ENCODE results near the gene PGAM4. TPM values are rescaled to one million over a fixed set of nuclear protein-coding genes. Genes with fewer than 3 reads are reported as not detected.
"Not testable (repeated sequence)": the region's sequence is repeated elsewhere in the genome, so short reads cannot be mapped to it uniquely, and the experiment has no call there.

The PGAM4 gene
- total RNA-seq, 1 experiment from 2014 or later, result not detected

DNA sequence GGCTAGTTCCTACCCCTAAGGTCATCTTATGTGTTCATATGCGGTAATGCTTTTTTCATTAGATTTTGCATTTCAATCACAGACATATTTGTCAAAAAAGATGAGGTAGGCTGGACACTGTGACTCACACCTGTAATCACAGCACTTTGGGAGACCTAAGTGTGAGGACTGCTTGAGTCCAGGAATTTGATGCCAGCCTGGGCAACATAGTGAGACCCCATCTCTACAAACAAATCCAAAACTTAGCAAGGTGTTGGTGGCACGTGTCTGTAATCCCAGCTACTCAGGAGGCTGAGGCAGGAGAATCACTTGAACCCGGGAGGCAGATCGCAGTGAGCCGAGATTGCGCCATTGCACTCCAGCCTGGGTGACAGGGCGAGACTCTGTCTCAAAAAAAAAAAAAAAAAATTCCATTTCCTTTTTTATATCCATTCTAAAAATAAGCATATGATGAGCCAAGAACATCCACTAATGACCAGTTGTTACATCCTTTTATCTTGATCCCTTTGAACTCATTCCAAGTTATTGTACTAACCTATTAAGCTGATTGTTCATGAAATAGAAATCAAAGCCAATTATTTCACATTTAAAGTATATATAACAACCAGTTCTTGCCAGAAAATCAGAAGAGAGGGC lies 23.4 kb downstream of the PGAM4 start:
- peaks cover 19% of the 10 kb centered on the region for H3K4me1 ChIP-seq (ENCODE audit: control insufficient read depth, insufficient read depth, low read length)
- CTCF ChIA-PET, result no interaction called here
- H3K4me3 ChIP-seq (ENCODE audit: low read depth in 2 of 2, low read length in 2 of 2), result no peak overlapping the region
- no TSS peak for BruUV-seq (replicated peaks)
- H3K9me3 ChIP-seq (ENCODE audit: control insufficient read depth, insufficient read depth, low read depth, low read length), result no peaks in the 10 kb centered on the region
- no peaks in the 10 kb centered on the region for H3K36me3 ChIP-seq (ENCODE audit: control insufficient read depth, insufficient read depth, low read length)
- TF ChIP-seq, protein P1, sequence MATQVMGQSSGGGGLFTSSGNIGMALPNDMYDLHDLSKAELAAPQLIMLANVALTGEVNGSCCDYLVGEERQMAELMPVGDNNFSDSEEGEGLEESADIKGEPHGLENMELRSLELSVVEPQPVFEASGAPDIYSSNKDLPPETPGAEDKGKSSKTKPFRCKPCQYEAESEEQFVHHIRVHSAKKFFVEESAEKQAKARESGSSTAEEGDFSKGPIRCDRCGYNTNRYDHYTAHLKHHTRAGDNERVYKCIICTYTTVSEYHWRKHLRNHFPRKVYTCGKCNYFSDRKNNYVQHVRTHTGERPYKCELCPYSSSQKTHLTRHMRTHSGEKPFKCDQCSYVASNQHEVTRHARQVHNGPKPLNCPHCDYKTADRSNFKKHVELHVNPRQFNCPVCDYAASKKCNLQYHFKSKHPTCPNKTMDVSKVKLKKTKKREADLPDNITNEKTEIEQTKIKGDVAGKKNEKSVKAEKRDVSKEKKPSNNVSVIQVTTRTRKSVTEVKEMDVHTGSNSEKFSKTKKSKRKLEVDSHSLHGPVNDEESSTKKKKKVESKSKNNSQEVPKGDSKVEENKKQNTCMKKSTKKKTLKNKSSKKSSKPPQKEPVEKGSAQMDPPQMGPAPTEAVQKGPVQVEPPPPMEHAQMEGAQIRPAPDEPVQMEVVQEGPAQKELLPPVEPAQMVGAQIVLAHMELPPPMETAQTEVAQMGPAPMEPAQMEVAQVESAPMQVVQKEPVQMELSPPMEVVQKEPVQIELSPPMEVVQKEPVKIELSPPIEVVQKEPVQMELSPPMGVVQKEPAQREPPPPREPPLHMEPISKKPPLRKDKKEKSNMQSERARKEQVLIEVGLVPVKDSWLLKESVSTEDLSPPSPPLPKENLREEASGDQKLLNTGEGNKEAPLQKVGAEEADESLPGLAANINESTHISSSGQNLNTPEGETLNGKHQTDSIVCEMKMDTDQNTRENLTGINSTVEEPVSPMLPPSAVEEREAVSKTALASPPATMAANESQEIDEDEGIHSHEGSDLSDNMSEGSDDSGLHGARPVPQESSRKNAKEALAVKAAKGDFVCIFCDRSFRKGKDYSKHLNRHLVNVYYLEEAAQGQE (IDR thresholded peaks at IDR 0.05; ENCODE audit: insufficient read depth in 1 of 2, low read depth in 2 of 2, low read length in 1 of 2), result no peak
- TF ChIP-seq POLR2AphosphoS5 (IDR thresholded peaks at IDR 0.05; ENCODE audit: low read depth, low read length) (no peak), SIN3A (IDR thresholded peaks at IDR 0.05; ENCODE audit: borderline replicate concordance, insufficient read depth, low read depth, low read length) (no peak), TCF7L2 (IDR thresholded peaks at IDR 0.05; ENCODE audit: low read depth, low read length) (no peak)
- TF ChIP-seq, protein P2, sequence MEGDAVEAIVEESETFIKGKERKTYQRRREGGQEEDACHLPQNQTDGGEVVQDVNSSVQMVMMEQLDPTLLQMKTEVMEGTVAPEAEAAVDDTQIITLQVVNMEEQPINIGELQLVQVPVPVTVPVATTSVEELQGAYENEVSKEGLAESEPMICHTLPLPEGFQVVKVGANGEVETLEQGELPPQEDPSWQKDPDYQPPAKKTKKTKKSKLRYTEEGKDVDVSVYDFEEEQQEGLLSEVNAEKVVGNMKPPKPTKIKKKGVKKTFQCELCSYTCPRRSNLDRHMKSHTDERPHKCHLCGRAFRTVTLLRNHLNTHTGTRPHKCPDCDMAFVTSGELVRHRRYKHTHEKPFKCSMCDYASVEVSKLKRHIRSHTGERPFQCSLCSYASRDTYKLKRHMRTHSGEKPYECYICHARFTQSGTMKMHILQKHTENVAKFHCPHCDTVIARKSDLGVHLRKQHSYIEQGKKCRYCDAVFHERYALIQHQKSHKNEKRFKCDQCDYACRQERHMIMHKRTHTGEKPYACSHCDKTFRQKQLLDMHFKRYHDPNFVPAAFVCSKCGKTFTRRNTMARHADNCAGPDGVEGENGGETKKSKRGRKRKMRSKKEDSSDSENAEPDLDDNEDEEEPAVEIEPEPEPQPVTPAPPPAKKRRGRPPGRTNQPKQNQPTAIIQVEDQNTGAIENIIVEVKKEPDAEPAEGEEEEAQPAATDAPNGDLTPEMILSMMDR (IDR thresholded peaks at IDR 0.05), result no peak
- no peaks in the 10 kb centered on the region for H3K27me3 ChIP-seq (ENCODE audit: control insufficient read depth, insufficient read depth, low read length)
- DNase-seq (ENCODE audit: low read depth, low spot score), result no peak
- in situ Hi-C loops (cut with HindIII; ENCODE audit: low pct_unique_long_range_greater_than_20kb, low sequenced_read_pairs), result no loop called here
- H3K27ac ChIP-seq (ENCODE audit: low read length), result no peak overlapping the region
- POLR2A ChIA-PET, result no interaction called here
- ATAC-seq, result no peak
- intact Hi-C loops (cut with micrococcal nuclease; ENCODE audit: unreplicated experiment), result no loop called here

GRCh38 chrX:77945031-77945430 lies 24.4 kb downstream of the PGAM4 start:
- H3K36me3 ChIP-seq (ENCODE audit: control insufficient read depth, insufficient read depth, low read length); BruUV-seq (replicated peaks); H3K27me3 ChIP-seq (ENCODE audit: control insufficient read depth, insufficient read depth, low read length); ATAC-seq; H3K9me3 ChIP-seq (ENCODE audit: control insufficient read depth, insufficient read depth, low read depth, low read length); CTCF ChIA-PET; H3K27ac ChIP-seq (ENCODE audit: low read length); H3K4me3 ChIP-seq (ENCODE audit: low read depth in 2 of 2, low read length in 2 of 2); in situ Hi-C loops (cut with HindIII; ENCODE audit: low pct_unique_long_range_greater_than_20kb, low sequenced_read_pairs); POLR2A ChIA-PET; DNase-seq (ENCODE audit: low read depth, low spot score); intact Hi-C loops (cut with micrococcal nuclease; ENCODE audit: unreplicated experiment): not testable (repeated sequence)
- peaks cover 19% of the 10 kb centered on the region for H3K4me1 ChIP-seq (ENCODE audit: control insufficient read depth, insufficient read depth, low read length)

- TF ChIP-seq POLR2AphosphoS5 (IDR thresholded peaks at IDR 0.05; ENCODE audit: low read depth, low read length), result no peak
- TF ChIP-seq, protein P1 (IDR thresholded peaks at IDR 0.05; ENCODE audit: insufficient read depth in 1 of 2, low read depth in 2 of 2, low read length in 1 of 2), result no peak
- TF ChIP-seq TCF7L2 (IDR thresholded peaks at IDR 0.05; ENCODE audit: low read depth, low read length), result no peak
- TF ChIP-seq SIN3A (IDR thresholded peaks at IDR 0.05; ENCODE audit: borderline replicate concordance, insufficient read depth, low read depth, low read length), result no peak
- DNase-seq (ENCODE audit: low read depth, low spot score), result no peak
- no TSS peak for BruUV-seq (replicated peaks)
Measured at GRCh38 chrX:77938083-77938680, 31.3 kb downstream of the PGAM4 start.

More at GRCh38 chrX:77938083-77938680, 31.3 kb downstream of the PGAM4 start:
- no peaks in the 10 kb centered on the region for H3K36me3 ChIP-seq (ENCODE audit: control insufficient read depth, insufficient read depth, low read length)
- no peak for ATAC-seq
- intact Hi-C loops (cut with micrococcal nuclease; ENCODE audit: unreplicated experiment), result no loop called here
- in situ Hi-C loops (cut with HindIII; ENCODE audit: low pct_unique_long_range_greater_than_20kb, low sequenced_read_pairs), result no loop called here
- POLR2A ChIA-PET, result no interaction called here
- H3K9me3 ChIP-seq (ENCODE audit: control insufficient read depth, insufficient read depth, low read depth, low read length), result no peaks in the 10 kb centered on the region
- H3K4me1 ChIP-seq (ENCODE audit: control insufficient read depth, insufficient read depth, low read length), result peaks cover 19% of the 10 kb centered on the region
- H3K4me3 ChIP-seq (ENCODE audit: low read depth in 2 of 2, low read length in 2 of 2), result no peak overlapping the region
- CTCF ChIA-PET, result no interaction called here
- no peaks in the 10 kb centered on the region for H3K27me3 ChIP-seq (ENCODE audit: control insufficient read depth, insufficient read depth, low read length)
- H3K27ac ChIP-seq (ENCODE audit: low read length), result peak overlapping the region; percentile 25; the same call in 1 of the 2 replicates

All from Panc1 (cell line).